HepG2 (cell line): ENCODE results near the gene ASXL1. TPM values are rescaled to one million over a fixed set of nuclear protein-coding genes. Genes with fewer than 3 reads are reported as not detected.
A peak's percentile ranks its signal among the peaks of the same experiment; 100 is the strongest.

Experiments used
- BCL6 ChIP-seq: IDR thresholded peaks from 2 replicates; pipeline ENCODE4 v1.6.1; 2016; ENCODE audit warnings: missing genetic modification reagents, missing compliant biosample characterization
- FLYWCH1 ChIP-seq: sonication (generic); formaldehyde crosslinking; IDR thresholded peaks from 2 replicates; pipeline ENCODE4 v1.8.1; 2023; ENCODE audit warnings: mild to moderate bottlenecking, missing genetic modification reagents
- GLI4 ChIP-seq: sonication (generic); formaldehyde crosslinking; IDR thresholded peaks from 2 replicates; pipeline ENCODE4 v1.5.1; 2020; ENCODE audit warnings: missing genetic modification reagents, mild to moderate bottlenecking, moderate library complexity, borderline replicate concordance
- GTF2F1 ChIP-seq: fragments of 150-350 bp; IDR thresholded peaks from 2 replicates; pipeline ENCODE4 v1.6.1; 2014; ENCODE audit warnings: low read length
- HNRNPL ChIP-seq: fragments of 200-400 bp; formaldehyde crosslinking; IDR thresholded peaks from 2 replicates; pipeline ENCODE4 v1.6.1; 2017; ENCODE audit warnings: mild to moderate bottlenecking, low read depth, low read length
- HOXA9 ChIP-seq: sonication (generic); formaldehyde crosslinking; IDR thresholded peaks from 2 replicates; pipeline ENCODE4 v1.8.1; 2022; ENCODE audit warnings: missing genetic modification reagents, mild to moderate bottlenecking, moderate library complexity, borderline replicate concordance
- IKZF5 ChIP-seq: IDR thresholded peaks from 2 replicates; pipeline ENCODE4 v1.6.1; 2018; ENCODE audit warnings: missing genetic modification reagents, mild to moderate bottlenecking, missing compliant biosample characterization
- KDM2A ChIP-seq: sonication (generic); formaldehyde crosslinking; IDR thresholded peaks from 2 replicates; pipeline ENCODE4 v1.4.0; 2020; ENCODE audit warnings: low read depth, missing genetic modification reagents, borderline replicate concordance
- MXD4 ChIP-seq: IDR thresholded peaks from 2 replicates; pipeline ENCODE4 v1.6.1; 2016; ENCODE audit warnings: mild to moderate bottlenecking, missing biosample characterization, missing genetic modification reagents
- NFYC ChIP-seq: IDR thresholded peaks from 2 replicates; pipeline ENCODE4 v1.6.1; 2016; ENCODE audit warnings: missing genetic modification reagents, missing compliant biosample characterization
- NR2F6 ChIP-seq, 2 experiments: IDR thresholded peaks; 2 replicates each; pipeline ENCODE4 v1.6.1; 2016; ENCODE audit warnings: antibody characterized with exemption in 1 of 2, mild to moderate bottlenecking in 1 of 2
- POLR2G ChIP-seq: fragments of 200-400 bp; formaldehyde crosslinking; IDR thresholded peaks from 2 replicates; pipeline ENCODE4 v1.6.1; 2018; ENCODE audit warnings: mild to moderate bottlenecking, low read depth, low read length, moderate library complexity
- RNF2 ChIP-seq: fragments of 450-650 bp; conservative IDR thresholded peaks from 2 replicates; pipeline ENCODE4 v1.6.1; 2016; ENCODE audit warnings: low read depth
- SRY ChIP-seq: sonication (generic); formaldehyde crosslinking; IDR thresholded peaks from 2 replicates; pipeline ENCODE4 v1.8.0; 2022; ENCODE audit warnings: mild to moderate bottlenecking, missing genetic modification reagents
- TBL1XR1 ChIP-seq: fragments of 150-350 bp; IDR thresholded peaks from 2 replicates; pipeline ENCODE4 v1.6.1; 2014; ENCODE audit warnings: borderline replicate concordance, low read length; ENCODE audit not compliant: partially characterized antibody
- TIGD3 ChIP-seq: sonication (generic); formaldehyde crosslinking; IDR thresholded peaks from 2 replicates; pipeline ENCODE4 v1.5.1; 2020; ENCODE audit warnings: mild to moderate bottlenecking, missing genetic modification reagents, borderline replicate concordance
- ZBTB1 ChIP-seq: sonication (generic); formaldehyde crosslinking; IDR thresholded peaks from 2 replicates; pipeline ENCODE4 v1.4.0; 2020; ENCODE audit warnings: missing genetic modification reagents, borderline replicate concordance
- ZFP90 ChIP-seq: sonication (generic); formaldehyde crosslinking; IDR thresholded peaks from 2 replicates; pipeline ENCODE4 v1.8.0; 2022; ENCODE audit warnings: missing genetic modification reagents, mild to moderate bottlenecking, inconsistent platforms, borderline replicate concordance
- ZNF44 ChIP-seq: sonication (generic); formaldehyde crosslinking; IDR thresholded peaks from 2 replicates; pipeline ENCODE4 v1.5.1; 2020; ENCODE audit warnings: mild to moderate bottlenecking, missing genetic modification reagents
- ZNF556 ChIP-seq: sonication (generic); formaldehyde crosslinking; IDR thresholded peaks from 2 replicates; pipeline ENCODE4 v1.4.0; 2020; ENCODE audit warnings: mild to moderate bottlenecking, missing genetic modification reagents, borderline replicate concordance
- ZNF609 ChIP-seq: sonication (generic); formaldehyde crosslinking; IDR thresholded peaks from 2 replicates; pipeline ENCODE4 v1.4.0; 2020; ENCODE audit warnings: mild to moderate bottlenecking, missing genetic modification reagents, borderline replicate concordance
- ZNF75D ChIP-seq: sonication (generic); formaldehyde crosslinking; IDR thresholded peaks from 2 replicates; pipeline ENCODE4 v1.8.1; 2023; ENCODE audit warnings: missing genetic modification reagents, mild to moderate bottlenecking, borderline replicate concordance
- ZNF792 ChIP-seq: IDR thresholded peaks from 2 replicates; pipeline ENCODE4 v1.6.1; 2016
- polyA plus RNA-seq, 8 experiments: library from polyadenylated mRNA; depleted of rRNA in 3 of 8; stranded (reverse) in 7 of 8; unstranded in 1 of 8; fragments of >200 nt; fragmentation: Illumina TruSeq in 4 of 8; extraction: Trizol in 4 of 8; gene quantifications; 2 replicates each; pipeline versions ENCODE4 v1.2.1 to v1.2.3, GENCODE V29; 2011 to 2016; ENCODE audit warnings: low read depth in 4 of 8, missing spikeins in 1 of 8, mixed read lengths in 1 of 8; ENCODE audit not compliant: insufficient read depth in 1 of 8
- total RNA-seq, 5 experiments: library from RNA; depleted of rRNA; stranded (reverse); fragments of >200 nt; fragmentation: Illumina TruSeq; extraction: Trizol; gene quantifications; 2 replicates each; pipeline ENCODE4 v1.2.3, GENCODE V29; 2016; ENCODE audit warnings: low read depth in 1 of 5

Gene ASXL1
- total and polyA plus RNA-seq, 2 of the 13 experiments (the other 11 are each of a cell fraction or from before 2014, with no cell fraction given), result 62.1 to 74.8 TPM

GRCh38 chr20:32325706-32326503 lies 32.2 kb upstream of the ASXL1 start (continued):
- peak; percentile 83 for TF ChIP-seq ZNF609 (CRISPR knock-in tag)
- TF ChIP-seq TBL1XR1, result peak; percentile 79
- TF ChIP-seq GLI4 (CRISPR knock-in tag), result no peak
- no peak for TF ChIP-seq HOXA9
- TF ChIP-seq HNRNPL, result no peak
- no peak for TF ChIP-seq RNF2
- TF ChIP-seq NFYC, result no peak; the same call in 1 of the 2 replicates
- no peak for TF ChIP-seq POLR2G
- TF ChIP-seq ZNF44, result no peak
- no peak for TF ChIP-seq TIGD3 (CRISPR knock-in tag)
- TF ChIP-seq ZNF556 (CRISPR knock-in tag), result peak; percentile 28; the same call in 1 of the 2 replicates
- no peak for TF ChIP-seq ZNF75D (CRISPR knock-in tag)
- peak; percentile 95 for TF ChIP-seq ZNF792
- TF ChIP-seq GTF2F1, result no peak
- peak; percentile 61 for TF ChIP-seq KDM2A
- 0 out of 2 replicates have a peak, but pooled peaks have one; percentile 17 for TF ChIP-seq NR2F6 (IDR thresholded peaks at IDR 0.05)
- peak; percentile 87 for TF ChIP-seq NR2F6 (CRISPR knock-in tag; IDR thresholded peaks at IDR 0.05)
- TF ChIP-seq ZBTB1, result no peak
- TF ChIP-seq BCL6 (CRISPR knock-in tag), result peak; percentile 80
- 0 out of 2 replicates have a peak, but pooled peaks have one; percentile 14 for TF ChIP-seq MXD4
- no peak; the same call in 1 of the 2 replicates for TF ChIP-seq ZFP90 (CRISPR knock-in tag)
- no peak; the same call in 1 of the 2 replicates for TF ChIP-seq SRY
- no peak; the same call in 1 of the 2 replicates for TF ChIP-seq FLYWCH1 (CRISPR knock-in tag)
- TF ChIP-seq IKZF5 (CRISPR knock-in tag), result peak; percentile 92
